GM19395 (cell line): ENCODE measurements around the gene TMEM89.

Experiments used
- ATAC-seq: cut with Tn5 transposase; IDR thresholded peaks from one replicate; pipeline ENCODE4 v1.9.1; 2021; ENCODE audit warnings: mild to moderate bottlenecking, moderate library complexity; ENCODE audit not compliant: unreplicated experiment

Gene TMEM89

GRCh38 chr3:48621461-48621869 lies at the start of gene TMEM89:
Gene TMEM89, minus strand, starts transcription at chr3:48621769. Its CDS starts 13 bp downstream, at chr3:48621756.
- ATAC-seq, result no peak

- ATAC-seq, result no peak
Observed at GRCh38 chr3:48664929-48665328, 43.4 kb upstream of the TMEM89 start.

GRCh38 chr3:48664313-48664644 lies 42.7 kb upstream of the TMEM89 start:
- ATAC-seq, result no peak

- peak; percentile 89 for ATAC-seq
Observed at GRCh38 chr3:48663489-48664312, 42.1 kb upstream of the TMEM89 start.

GRCh38 chr3:48662753-48663488 lies 41.4 kb upstream of the TMEM89 start, which contains the start of gene CELSR3:
Gene CELSR3, minus strand, starts transcription at chr3:48662886. Its CDS starts 252 bp downstream, at chr3:48662634.
- no peak for ATAC-seq

- no peak for ATAC-seq
Observed at GRCh38 chr3:48662145-48662752, 40.7 kb upstream of the TMEM89 start.

GRCh38 chr3:48661501-48662144 lies 40.1 kb upstream of the TMEM89 start:
- no peak for ATAC-seq

- no peak for ATAC-seq
Observed at GRCh38 chr3:48660800-48661400, 39.3 kb upstream of the TMEM89 start.

GRCh38 chr3:48656841-48657281 lies 35.3 kb upstream of the TMEM89 start:
- ATAC-seq, result no peak

GRCh38 chr3:48656061-48656840 lies 34.7 kb upstream of the TMEM89 start:
- peak; percentile 51 for ATAC-seq

GRCh38 chr3:48655606-48656005 lies 34.0 kb upstream of the TMEM89 start:
- no peak for ATAC-seq

- no peak for ATAC-seq
Observed at GRCh38 chr3:48655063-48655462, 33.5 kb upstream of the TMEM89 start.

- no peak for ATAC-seq
Observed at GRCh38 chr3:48652923-48653715, 31.6 kb upstream of the TMEM89 start.

- ATAC-seq, result no peak
Observed at GRCh38 chr3:48651771-48652170, 30.2 kb upstream of the TMEM89 start.

GRCh38 chr3:48650723-48651122 lies 29.2 kb upstream of the TMEM89 start:
- no peak for ATAC-seq

- ATAC-seq, result no peak
Observed at GRCh38 chr3:48648188-48648850, 26.8 kb upstream of the TMEM89 start.

- no peak for ATAC-seq
Observed at GRCh38 chr3:48647714-48648113, 26.1 kb upstream of the TMEM89 start.

- ATAC-seq, result no peak
Observed at GRCh38 chr3:48644898-48645760, 23.6 kb upstream of the TMEM89 start.
